Choroid plexus epithelial cell (primary cell): ENCODE data around the gene AUTS2.
"Not testable (repeated sequence)": the region's sequence is repeated elsewhere in the genome, so short reads cannot be mapped to it uniquely, and the experiment has no call there.

ENCODE experiments used
- DNase-seq: peaks from one replicate; pipeline ENCODE4 v3.0.0-alpha.2; 2010; ENCODE audit warnings: low read depth
- H3K4me3 ChIP-seq: 2 replicates; pipeline ENCODE4 v1.5.1; 2011; ENCODE audit warnings: low read depth, mild to moderate bottlenecking, control low read depth, low read length, moderate library complexity
- TF ChIP-seq, protein P1 (sequence below): conservative IDR thresholded peaks from 2 replicates; pipeline ENCODE4 v1.5.1; 2011; ENCODE audit warnings: low read depth, mild to moderate bottlenecking, control low read depth, inconsistent platforms, low read length, moderate library complexity

The AUTS2 gene

DNA sequence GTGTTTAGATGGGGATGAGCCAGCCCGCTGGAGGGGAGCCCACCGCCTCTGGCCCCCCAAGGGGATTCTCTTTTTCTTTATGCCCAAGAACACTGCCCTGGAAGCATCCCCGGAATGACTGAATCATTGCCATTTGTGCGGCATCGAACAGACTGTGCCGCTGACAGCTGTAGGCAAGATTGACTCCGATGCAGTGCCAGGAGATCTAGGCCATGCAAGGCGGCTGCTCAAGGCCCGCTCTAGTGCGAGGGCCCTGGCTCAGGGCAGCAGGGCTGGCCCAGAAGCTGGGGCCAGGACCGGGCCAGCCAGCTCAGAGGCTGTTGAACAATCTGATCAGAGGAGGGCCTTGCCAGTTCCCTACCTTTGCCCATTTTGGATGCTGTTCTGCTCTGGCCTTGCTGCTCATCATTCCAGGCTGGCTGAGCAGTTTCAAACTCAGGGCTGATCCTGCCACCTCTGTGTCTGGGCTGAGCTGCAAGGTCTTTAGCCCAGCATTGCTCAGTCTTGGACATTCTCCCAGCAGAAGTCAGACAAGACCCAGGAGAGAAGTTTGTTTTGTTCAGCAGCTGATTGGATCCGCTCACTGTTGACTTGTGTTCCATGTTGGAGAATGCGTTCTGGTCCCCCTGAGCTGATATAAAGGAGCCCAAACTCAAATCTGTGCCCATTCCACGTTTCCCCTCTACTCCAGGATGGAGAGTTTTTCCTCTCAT, 1048.4 kb downstream of the AUTS2 start:
- DNase-seq: no peak
- TF ChIP-seq, protein P1, sequence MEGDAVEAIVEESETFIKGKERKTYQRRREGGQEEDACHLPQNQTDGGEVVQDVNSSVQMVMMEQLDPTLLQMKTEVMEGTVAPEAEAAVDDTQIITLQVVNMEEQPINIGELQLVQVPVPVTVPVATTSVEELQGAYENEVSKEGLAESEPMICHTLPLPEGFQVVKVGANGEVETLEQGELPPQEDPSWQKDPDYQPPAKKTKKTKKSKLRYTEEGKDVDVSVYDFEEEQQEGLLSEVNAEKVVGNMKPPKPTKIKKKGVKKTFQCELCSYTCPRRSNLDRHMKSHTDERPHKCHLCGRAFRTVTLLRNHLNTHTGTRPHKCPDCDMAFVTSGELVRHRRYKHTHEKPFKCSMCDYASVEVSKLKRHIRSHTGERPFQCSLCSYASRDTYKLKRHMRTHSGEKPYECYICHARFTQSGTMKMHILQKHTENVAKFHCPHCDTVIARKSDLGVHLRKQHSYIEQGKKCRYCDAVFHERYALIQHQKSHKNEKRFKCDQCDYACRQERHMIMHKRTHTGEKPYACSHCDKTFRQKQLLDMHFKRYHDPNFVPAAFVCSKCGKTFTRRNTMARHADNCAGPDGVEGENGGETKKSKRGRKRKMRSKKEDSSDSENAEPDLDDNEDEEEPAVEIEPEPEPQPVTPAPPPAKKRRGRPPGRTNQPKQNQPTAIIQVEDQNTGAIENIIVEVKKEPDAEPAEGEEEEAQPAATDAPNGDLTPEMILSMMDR: no peak

GRCh38 chr7:70647801-70648498, 1049.7 kb downstream of the AUTS2 start:
- peak; percentile 29 for DNase-seq

More for the DNA sequence above, 1048.4 kb downstream of the AUTS2 start:
- H3K4me3 ChIP-seq: no peak overlapping the region

GRCh38 chr7:70648499-70648861, 1050.2 kb downstream of the AUTS2 start:
- not testable (repeated sequence) for DNase-seq, H3K4me3 ChIP-seq

More at GRCh38 chr7:70647801-70648498, 1049.7 kb downstream of the AUTS2 start:
- no peak overlapping the region for H3K4me3 ChIP-seq
- TF ChIP-seq, protein P1: no peak

GRCh38 chr7:70649323-70649722, 1051.0 kb downstream of the AUTS2 start:
- H3K4me3 ChIP-seq: no peak overlapping the region
- no peak for DNase-seq
- TF ChIP-seq, protein P1: no peak

- TF ChIP-seq, protein P1: no peak
- H3K4me3 ChIP-seq: no peak overlapping the region
- no peak for DNase-seq
Measured at GRCh38 chr7:70654146-70654545, 1055.9 kb downstream of the AUTS2 start.

DNA sequence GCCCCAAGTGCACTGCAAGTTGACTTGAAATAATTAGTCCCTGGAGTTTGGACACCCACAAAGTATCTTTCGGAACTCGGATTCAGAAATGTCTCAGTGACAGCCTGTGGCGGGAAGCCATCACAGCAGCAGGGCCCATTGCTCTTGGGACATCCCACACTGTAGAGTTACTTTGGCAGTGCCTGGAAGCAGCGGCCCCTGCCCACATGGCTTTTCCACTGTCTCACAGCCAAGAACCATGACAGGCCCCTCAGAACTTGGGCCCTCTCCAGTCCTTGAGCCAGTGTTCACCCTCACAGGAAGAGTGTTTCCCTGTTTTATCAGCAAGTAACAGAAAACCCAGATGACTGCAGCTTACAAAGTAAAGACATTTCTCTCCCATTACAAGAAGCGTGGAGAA, 1056.7 kb downstream of the AUTS2 start:
- TF ChIP-seq, protein P1: no peak
- DNase-seq: no peak
- H3K4me3 ChIP-seq: no peak overlapping the region

DNA sequence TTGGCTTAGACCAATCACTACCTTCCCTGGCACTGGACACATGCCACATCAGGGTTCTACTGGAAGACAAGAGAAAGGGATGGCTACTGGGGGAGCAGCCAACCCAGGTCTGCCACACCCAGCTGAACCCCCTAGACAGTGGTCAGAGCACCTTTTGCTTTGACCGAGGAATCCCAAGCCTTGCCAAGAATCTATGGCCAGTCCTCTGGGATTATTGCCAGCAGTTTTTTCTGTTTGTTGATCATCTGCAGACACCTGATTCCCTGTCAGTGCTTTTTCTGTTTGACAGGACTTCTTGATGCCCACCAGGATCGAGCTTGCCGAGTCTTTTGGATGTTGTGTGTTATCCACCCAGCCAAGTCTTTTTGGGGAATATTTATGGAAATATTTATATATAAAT, 1057.4 kb downstream of the AUTS2 start:
- DNase-seq: no peak

More for the DNA sequence above, 1057.4 kb downstream of the AUTS2 start:
- TF ChIP-seq, protein P1: no peak
- H3K4me3 ChIP-seq: no peak overlapping the region
